ENCODE measurements around the gene HAUS8. TPM values are rescaled to one million over a fixed set of nuclear protein-coding genes. Genes with fewer than 3 reads are reported as not detected.
A peak's percentile ranks its signal among the peaks of the same experiment; 100 is the strongest.

HAUS8 gene
- total RNA-seq, 4 donors from 2014 or later: 4.4 to 13.8 (median 10.3) TPM

DNA sequence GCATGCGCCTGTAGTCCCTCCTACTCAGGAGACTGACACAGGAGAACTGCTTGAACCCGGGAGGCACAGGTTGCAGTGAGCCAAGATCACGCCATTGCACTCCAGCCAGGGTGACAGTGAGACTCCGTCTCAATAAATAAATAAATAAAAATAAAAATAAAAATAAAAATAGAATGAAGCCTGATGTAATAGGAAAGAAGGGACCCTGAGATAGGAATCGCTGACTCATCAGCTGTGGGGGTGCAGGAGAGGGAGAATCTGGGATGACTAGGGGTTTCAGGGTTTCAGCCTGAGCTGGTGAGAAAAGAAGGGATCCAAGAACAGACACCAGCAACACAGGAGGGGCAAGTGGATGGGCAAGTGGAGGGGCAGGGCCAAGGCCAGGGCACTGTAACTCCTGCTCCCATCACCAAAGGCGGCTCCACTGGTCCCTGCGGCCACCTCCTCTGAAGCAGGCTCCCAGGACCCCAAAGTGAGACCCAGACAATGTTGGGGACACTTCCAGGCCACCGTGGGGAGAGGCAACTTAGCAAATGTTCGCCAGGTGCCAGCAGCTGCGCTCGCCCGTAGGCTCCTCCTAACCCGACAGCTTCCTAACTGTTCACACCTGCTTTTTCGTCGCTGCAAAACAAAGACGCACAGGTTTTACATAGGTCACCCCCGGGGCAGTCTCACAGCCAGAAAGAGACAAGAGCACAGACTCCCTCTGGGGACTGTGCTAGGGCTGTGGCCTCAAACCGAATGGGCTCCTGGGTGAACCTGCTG is 1.2 kb downstream of the HAUS8 start:
- TF ChIP-seq POLR2AphosphoS5 (IDR thresholded peaks at IDR 0.05): no peak
- TF ChIP-seq EP300 (IDR thresholded peaks at IDR 0.05; ENCODE audit: low read depth): no peak
- no peak for TF ChIP-seq POLR2A (IDR thresholded peaks at IDR 0.05)
- TF ChIP-seq, protein P1, sequence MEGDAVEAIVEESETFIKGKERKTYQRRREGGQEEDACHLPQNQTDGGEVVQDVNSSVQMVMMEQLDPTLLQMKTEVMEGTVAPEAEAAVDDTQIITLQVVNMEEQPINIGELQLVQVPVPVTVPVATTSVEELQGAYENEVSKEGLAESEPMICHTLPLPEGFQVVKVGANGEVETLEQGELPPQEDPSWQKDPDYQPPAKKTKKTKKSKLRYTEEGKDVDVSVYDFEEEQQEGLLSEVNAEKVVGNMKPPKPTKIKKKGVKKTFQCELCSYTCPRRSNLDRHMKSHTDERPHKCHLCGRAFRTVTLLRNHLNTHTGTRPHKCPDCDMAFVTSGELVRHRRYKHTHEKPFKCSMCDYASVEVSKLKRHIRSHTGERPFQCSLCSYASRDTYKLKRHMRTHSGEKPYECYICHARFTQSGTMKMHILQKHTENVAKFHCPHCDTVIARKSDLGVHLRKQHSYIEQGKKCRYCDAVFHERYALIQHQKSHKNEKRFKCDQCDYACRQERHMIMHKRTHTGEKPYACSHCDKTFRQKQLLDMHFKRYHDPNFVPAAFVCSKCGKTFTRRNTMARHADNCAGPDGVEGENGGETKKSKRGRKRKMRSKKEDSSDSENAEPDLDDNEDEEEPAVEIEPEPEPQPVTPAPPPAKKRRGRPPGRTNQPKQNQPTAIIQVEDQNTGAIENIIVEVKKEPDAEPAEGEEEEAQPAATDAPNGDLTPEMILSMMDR (IDR thresholded peaks at IDR 0.05): no peak
- Histone ChIP-seq H3K9me3 (no peaks in the 10 kb centered on the region), H3K4me3 (peak overlapping the region; percentile 13 to 77 (median 72)), H3K4me1 (peaks cover 22 to 43% (median 35%) of the 10 kb centered on the region in 4 donors), H3K27me3 (no peaks in the 10 kb centered on the region), H3K27ac (peak overlapping the region; percentile 83 to 95 (median 90)), H3K36me3 (peaks cover 0 to 11% (median 0%) of the 10 kb centered on the region in 4 donors)
- DNase-seq: peak; percentile 42
- intact Hi-C loops (cut with DNase I; ENCODE audit: low total_unique reads): loop anchor here (10.0 kb wide), 1 partner anchor 61 kb away; no protein-coding TSS in a partner anchor
- 37% methylated on average over 17 of the region's 18 CpGs; no CpG with 5 or more reads in 1 of the 2 donors for WGBS, 2 donors (ENCODE audit: low coverage in 1 of 2)
- in situ Hi-C loops (cut with MboI; ENCODE audit: low pct_ligation_motif_present in 1 of 4, low pct_unique_long_range_greater_than_20kb in 1 of 4, low sequenced_read_pairs in 3 of 4): loop anchor here in 1 of 4 donors (25.0 kb wide), 1 partner anchor 213 kb away; the partner anchor contains the start of gene ANKLE1

GRCh38 chr19:17070912-17071311 is 4.3 kb downstream of the HAUS8 start:
- in situ Hi-C loops (cut with MboI; ENCODE audit: low pct_ligation_motif_present in 1 of 4, low pct_unique_long_range_greater_than_20kb in 1 of 4, low sequenced_read_pairs in 3 of 4): loop anchor here in 1 of 4 donors (25.0 kb wide), 1 partner anchor 216 kb away; the partner anchor contains the start of gene ANKLE1
- WGBS, 2 donors (ENCODE audit: low coverage in 1 of 2): 83% methylated on average over 7 of the region's 7 CpGs; no CpG with 5 or more reads in 1 of the 2 donors
- Histone ChIP-seq H3K4me1 (peaks cover 7 to 23% (median 14%) of the 10 kb centered on the region in 4 donors), H3K36me3 (peaks cover 0 to 17% (median 0%) of the 10 kb centered on the region in 4 donors), H3K27ac (no peak overlapping the region), H3K4me3 (no peak overlapping the region), H3K27me3 (no peaks in the 10 kb centered on the region), H3K9me3 (no peaks in the 10 kb centered on the region)
- no peak for DNase-seq
- intact Hi-C loops (cut with DNase I; ENCODE audit: low total_unique reads): loop anchor here (10.0 kb wide), 1 partner anchor 64 kb away; no protein-coding TSS in a partner anchor
- TF ChIP-seq POLR2AphosphoS5 (IDR thresholded peaks at IDR 0.05) (no peak), EP300 (IDR thresholded peaks at IDR 0.05; ENCODE audit: low read depth) (no peak), POLR2A (IDR thresholded peaks at IDR 0.05) (no peak)
- TF ChIP-seq, protein P1 (IDR thresholded peaks at IDR 0.05): no peak

- H3K36me3 ChIP-seq: peaks cover 0 to 17% (median 0%) of the 10 kb centered on the region in 4 donors
- DNase-seq: no peak
- H3K4me3 ChIP-seq: no peak overlapping the region
- H3K27ac ChIP-seq: no peak overlapping the region
- intact Hi-C loops (cut with DNase I; ENCODE audit: low total_unique reads) (loop anchor here (10.0 kb wide), 1 partner anchor 64 kb away; no protein-coding TSS in a partner anchor), in situ Hi-C loops (cut with MboI; ENCODE audit: low pct_ligation_motif_present in 1 of 4, low pct_unique_long_range_greater_than_20kb in 1 of 4, low sequenced_read_pairs in 3 of 4) (loop anchor here in 1 of 4 donors (25.0 kb wide), 1 partner anchor 217 kb away; the partner anchor contains the start of gene ANKLE1)
- WGBS, 2 donors (ENCODE audit: low coverage in 1 of 2): 93 to 95% methylated on average over 3 to 12 of the region's 12 CpGs
- TF ChIP-seq EP300 (IDR thresholded peaks at IDR 0.05; ENCODE audit: low read depth) (no peak), POLR2A (IDR thresholded peaks at IDR 0.05) (no peak), POLR2AphosphoS5 (IDR thresholded peaks at IDR 0.05) (no peak)
- TF ChIP-seq, protein P1 (IDR thresholded peaks at IDR 0.05): no peak
- no peaks in the 10 kb centered on the region for H3K9me3 ChIP-seq
- no peaks in the 10 kb centered on the region for H3K27me3 ChIP-seq
- peaks cover 7 to 23% (median 14%) of the 10 kb centered on the region in 4 donors for H3K4me1 ChIP-seq
Observed at GRCh38 chr19:17070421-17070820, 4.8 kb downstream of the HAUS8 start.

DNA sequence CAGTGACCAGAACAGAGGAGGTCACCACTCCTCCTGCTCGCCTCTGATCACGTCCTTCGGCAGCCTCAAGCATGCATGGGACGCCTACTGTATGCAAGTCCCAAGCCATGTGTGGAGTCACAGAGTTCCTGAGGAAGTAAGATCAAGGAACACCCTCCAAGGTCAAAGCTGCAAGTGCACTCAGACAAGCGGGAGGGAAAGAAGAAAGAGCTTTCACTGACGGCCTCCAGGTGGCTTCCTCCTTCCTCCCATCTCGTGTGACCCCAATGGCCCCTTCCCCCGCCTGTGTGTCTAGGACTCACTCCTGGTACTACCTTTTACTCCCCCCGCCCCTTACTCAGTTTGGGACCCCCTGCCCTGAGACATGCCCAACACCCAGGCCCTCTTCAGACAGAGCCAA is 6.1 kb downstream of the HAUS8 start:
- Histone ChIP-seq H3K27ac (no peak overlapping the region), H3K27me3 (no peaks in the 10 kb centered on the region), H3K4me1 (peaks cover 4 to 19% (median 7%) of the 10 kb centered on the region in 4 donors), H3K4me3 (no peak overlapping the region), H3K9me3 (no peaks in the 10 kb centered on the region), H3K36me3 (peaks cover 0 to 17% (median 0%) of the 10 kb centered on the region in 4 donors)
- in situ Hi-C loops (cut with MboI; ENCODE audit: low pct_ligation_motif_present in 1 of 4, low pct_unique_long_range_greater_than_20kb in 1 of 4, low sequenced_read_pairs in 3 of 4): loop anchor here (10.0 to 25.0 kb wide), 2 partner anchors 216 to 218 kb away; partner anchors contain the start of gene ANKLE1 (in 4 of the 4)
- intact Hi-C loops (cut with DNase I; ENCODE audit: low total_unique reads): no loop called here
- DNase-seq: no peak
- 83 to 89% methylated on average over 1 to 9 of the region's 9 CpGs for WGBS, 2 donors (ENCODE audit: low coverage in 1 of 2)
- TF ChIP-seq POLR2AphosphoS5 (IDR thresholded peaks at IDR 0.05): no peak
- TF ChIP-seq, protein P1 (IDR thresholded peaks at IDR 0.05): no peak
- no peak for TF ChIP-seq EP300 (IDR thresholded peaks at IDR 0.05; ENCODE audit: low read depth)
- no peak for TF ChIP-seq POLR2A (IDR thresholded peaks at IDR 0.05)
